H1 (cell line): ENCODE results near the gene TXLNB. TPM values are rescaled to one million over a fixed set of nuclear protein-coding genes. Genes with fewer than 3 reads are reported as not detected.

Experiments used
- CTCF ChIA-PET: fragments of 300-600 bp; sonication (Branson Sonifier 250); formaldehyde crosslinking; loops from one replicate; lab custom pipeline; 2021; ENCODE audit not compliant: partially characterized antibody; lab: Charles Lee
- POLR2A ChIA-PET: fragments of 300-600 bp; sonication (Branson Sonifier 250); formaldehyde crosslinking; loops from one replicate; lab custom pipeline; 2021; ENCODE audit warnings: inconsistent platforms; ENCODE audit not compliant: partially characterized antibody; lab: Charles Lee
- DNase-seq, 2 experiments: peaks; one replicate each; pipeline versions ENCODE4 v3.0.0 to v3.0.0-alpha.2; 2010 to 2022; ENCODE audit warnings: low spot score in 2 of 2, low read depth in 1 of 2, mixed read lengths in 1 of 2
- FAIRE-seq: peaks from 2 replicates; lab custom pipeline; 2011; peaks lifted over from hg19 to GRCh38; lab: Jason Lieb, UNC
- H2AFZ ChIP-seq: 2 replicates; pipeline ENCODE4 v1.8.1; 2012; ENCODE audit warnings: low read length, inconsistent platforms
- H2AK5ac ChIP-seq: 2 replicates; pipeline ENCODE4 v1.6.1; 2013; ENCODE audit warnings: low read depth, low read length
- H2BK120ac ChIP-seq: replicated peaks from 2 replicates; pipeline ENCODE3; 2013; ENCODE audit warnings: low read depth, low read length, inconsistent platforms
- H2BK12ac ChIP-seq: 2 replicates; pipeline ENCODE4 v1.6.1; 2013; ENCODE audit warnings: low read depth, low read length
- H2BK15ac ChIP-seq: 2 replicates; pipeline ENCODE4 v1.6.1; 2013; ENCODE audit warnings: low read length
- H2BK20ac ChIP-seq: 2 replicates; pipeline ENCODE4 v1.6.1; 2013; ENCODE audit warnings: low read length
- H2BK5ac ChIP-seq: 2 replicates; pipeline ENCODE4 v1.6.1; 2013; ENCODE audit warnings: low read depth, low read length
- H3K14ac ChIP-seq: 2 replicates; pipeline ENCODE4 v1.6.1; 2013; ENCODE audit warnings: inconsistent platforms; ENCODE audit not compliant: insufficient read length
- H3K18ac ChIP-seq: 2 replicates; pipeline ENCODE4 v1.6.1; 2013; ENCODE audit warnings: low read length; ENCODE audit errors: extremely low read depth
- H3K23ac ChIP-seq: 2 replicates; pipeline ENCODE4 v1.6.1; 2013; ENCODE audit warnings: inconsistent platforms; ENCODE audit not compliant: insufficient read length
- H3K23me2 ChIP-seq: 2 replicates; pipeline ENCODE4 v1.6.1; 2013; ENCODE audit warnings: low read depth, low read length
- H3K27ac ChIP-seq: 2 replicates; pipeline ENCODE4 v1.6.1; 2011; ENCODE audit warnings: low read depth, low read length, inconsistent platforms
- H3K27me3 ChIP-seq, 4 experiments: replicated peaks in 1 of 4; 1 replicate in 1 of 4; 2 replicates in 3 of 4; pipeline versions ENCODE4 v1.6.1 to v1.8.1; 2011 to 2013; ENCODE audit warnings: low read length in 3 of 4, mild to moderate bottlenecking in 3 of 4, inconsistent platforms in 2 of 4, mixed read lengths in 2 of 4, moderate library complexity in 1 of 4; ENCODE audit not compliant: control insufficient read depth in 3 of 4, insufficient read depth in 3 of 4; ENCODE audit errors: extremely low read depth in 1 of 4
- H3K36me3 ChIP-seq, 4 experiments: 2 replicates each; pipeline versions ENCODE4 v1.6.1 to v1.8.1; 2011 to 2013; ENCODE audit warnings: mild to moderate bottlenecking in 4 of 4, low read length in 3 of 4, moderate library complexity in 2 of 4, control low read depth in 1 of 4, inconsistent platforms in 1 of 4; ENCODE audit not compliant: insufficient read depth in 4 of 4, control insufficient read depth in 2 of 4
- H3K4ac ChIP-seq: replicated peaks from 2 replicates; pipeline ENCODE3; 2013; ENCODE audit warnings: low read length, low read depth, mixed read lengths, inconsistent platforms; ENCODE audit not compliant: insufficient read length
- H3K4me1 ChIP-seq, 4 experiments: replicated peaks in 1 of 4; 1 replicate in 1 of 4; 2 replicates in 3 of 4; pipeline versions ENCODE4 v1.6.1 to v1.8.1; 2011 to 2013; ENCODE audit warnings: low read length in 3 of 4, inconsistent platforms in 2 of 4, mixed read lengths in 1 of 4; ENCODE audit not compliant: insufficient read depth in 4 of 4, control insufficient read depth in 3 of 4
- H3K4me2 ChIP-seq, 2 experiments: 2 replicates each; pipeline versions ENCODE4 v1.6.1 to v1.8.1; 2011 to 2013; ENCODE audit warnings: low read depth in 2 of 2, low read length in 2 of 2, control low read depth in 1 of 2, inconsistent platforms in 1 of 2, mild to moderate bottlenecking in 1 of 2; ENCODE audit not compliant: insufficient read depth in 1 of 2
- H3K4me3 ChIP-seq, 4 experiments: fragments of 200-600, 300-600 bp in 1 of 4; sonication (generic), shearing (Covaris generic), sonication (Bioruptor Twin) in 1 of 4; 2 replicates each; pipeline versions ENCODE4 v1.5.1 to v1.8.1; 2011 to 2016; ENCODE audit warnings: low read length in 4 of 4, low read depth in 3 of 4, control low read depth in 2 of 4, inconsistent platforms in 2 of 4, mild to moderate bottlenecking in 2 of 4, mixed read lengths in 1 of 4, moderate library complexity in 1 of 4; ENCODE audit not compliant: insufficient read depth in 2 of 4; ENCODE audit errors: extremely low read depth in 1 of 4
- H3K56ac ChIP-seq: replicated peaks from 2 replicates; pipeline ENCODE3; 2013; ENCODE audit warnings: low read depth, mild to moderate bottlenecking, mixed read lengths, low read length, inconsistent platforms; ENCODE audit not compliant: insufficient read length
- H3K79me1 ChIP-seq: 2 replicates; pipeline ENCODE4 v1.6.1; 2013; ENCODE audit warnings: low read depth, low read length, control low read depth
- H3K79me2 ChIP-seq, 2 experiments: 2 replicates each; pipeline versions ENCODE4 v1.6.1 to v1.8.1; 2012 to 2013; ENCODE audit warnings: low read length in 2 of 2, mild to moderate bottlenecking in 2 of 2, inconsistent platforms in 1 of 2; ENCODE audit not compliant: insufficient read depth in 2 of 2, control insufficient read depth in 1 of 2
- H3K9ac ChIP-seq, 4 experiments: replicated peaks in 1 of 4; 1 replicate in 1 of 4; 2 replicates in 3 of 4; pipeline versions ENCODE4 v1.6.1 to v1.8.1; 2011 to 2013; ENCODE audit warnings: low read depth in 3 of 4, low read length in 3 of 4, control low read depth in 2 of 4, mild to moderate bottlenecking in 2 of 4, moderate library complexity in 2 of 4, inconsistent platforms in 1 of 4; ENCODE audit errors: extremely low read depth in 1 of 4
- H3K9me3 ChIP-seq, 2 experiments: 2 replicates each; pipeline versions ENCODE4 v1.6.1 to v1.8.1; 2012 to 2013; ENCODE audit warnings: mild to moderate bottlenecking in 2 of 2, moderate library complexity in 2 of 2, control low read depth in 1 of 2, inconsistent platforms in 1 of 2, low read depth in 1 of 2, low read length in 1 of 2, mixed read lengths in 1 of 2; ENCODE audit not compliant: insufficient read depth in 2 of 2
- H4K20me1 ChIP-seq, 2 experiments: replicated peaks in 1 of 2; 2 replicates each; pipeline versions ENCODE3 to v1.8.1; 2011 to 2013; ENCODE audit warnings: inconsistent platforms in 2 of 2, low read length in 2 of 2, mild to moderate bottlenecking in 1 of 2; ENCODE audit not compliant: insufficient read depth in 2 of 2, control insufficient read depth in 1 of 2
- H4K5ac ChIP-seq: 2 replicates; pipeline ENCODE4 v1.6.1; 2013; ENCODE audit warnings: low read length, low read depth, mixed read lengths, inconsistent platforms; ENCODE audit not compliant: insufficient read length
- H4K8ac ChIP-seq: 2 replicates; pipeline ENCODE4 v1.8.0; 2013; ENCODE audit warnings: mild to moderate bottlenecking, moderate library complexity, low read length, inconsistent platforms; ENCODE audit not compliant: insufficient read depth; ENCODE audit errors: extremely low read depth
- H4K91ac ChIP-seq: replicated peaks from 2 replicates; pipeline ENCODE3; 2013; ENCODE audit warnings: low read length, mixed read lengths, inconsistent platforms; ENCODE audit not compliant: insufficient read length
- E2F6 ChIP-seq: IDR thresholded peaks from 2 replicates; pipeline ENCODE4 v1.6.1; 2012; ENCODE audit warnings: inconsistent platforms
- HDAC2 ChIP-seq, 2 experiments: fragments of 300-600 bp in 1 of 2; sonication (generic) in 1 of 2; IDR thresholded peaks; 2 replicates each; pipeline ENCODE4 v1.6.1; 2011 to 2012; ENCODE audit warnings: low read depth in 2 of 2, low read length in 2 of 2, mild to moderate bottlenecking in 2 of 2, moderate library complexity in 2 of 2, borderline replicate concordance in 1 of 2, inconsistent platforms in 1 of 2
- NANOG ChIP-seq: IDR thresholded peaks from 2 replicates; pipeline ENCODE4 v1.6.1; 2011; ENCODE audit warnings: low read length, low read depth, mild to moderate bottlenecking, inconsistent platforms; ENCODE audit not compliant: insufficient read depth, poor library complexity, severe bottlenecking
- POU5F1 ChIP-seq: IDR thresholded peaks from 2 replicates; pipeline ENCODE4 v1.6.1; 2011; ENCODE audit warnings: low read depth, mild to moderate bottlenecking, low read length, moderate library complexity
- SP1 ChIP-seq: IDR thresholded peaks from 2 replicates; pipeline ENCODE4 v1.6.1; 2011; ENCODE audit warnings: low read depth, low read length
- SP4 ChIP-seq: IDR thresholded peaks from 2 replicates; pipeline ENCODE4 v1.6.1; 2012; ENCODE audit warnings: low read length, inconsistent platforms
- WGBS, 2 experiments: shearing (Covaris generic) in 1 of 2; methylation state at CpG; one replicate each; pipeline versions ENCODE4 v1.1.6 to v1.1.7; 2013 to 2015; ENCODE audit warnings: low lambda C conversion rate in 2 of 2, mixed read lengths in 2 of 2, inconsistent platforms in 1 of 2, low coverage in 1 of 2, missing lambda C conversion rate in 1 of 2; ENCODE audit not compliant: insufficient replicate concordance in 2 of 2, insufficient coverage in 1 of 2, insufficient read length in 1 of 2; ENCODE audit errors: extremely low coverage in 1 of 2, missing lambda C conversion rate in 1 of 2; 5-methylcytosine and 5-hydroxymethylcytosine counted together
- polyA plus RNA-seq, 7 experiments: library from polyadenylated mRNA; depleted of rRNA in 3 of 7; stranded (reverse) in 5 of 7; unstranded in 2 of 7; fragments of >200 nt in 5 of 7; fragments of 200-250 nt in 2 of 7; gene quantifications; 1 replicate in 5 of 7; 2 replicates in 1 of 7; 4 replicates in 1 of 7; pipeline versions ENCODE4 v1.2.1 to v1.2.3, GENCODE V29; 2011 to 2013; ENCODE audit warnings: missing spikeins in 2 of 7, mixed read lengths in 2 of 7
- total RNA-seq: library from RNA; stranded (reverse); fragmentation: NEBNext Ultra II Directional; extraction: Animal tissue kit (Norgen Biotek cat#: 25700); gene quantifications from 2 replicates; pipeline ENCODE4 v1.2.1, GENCODE V29; 2021

TXLNB gene
- total and polyA plus RNA-seq, 2 of the 8 experiments (the other 6 are each of a cell fraction or from before 2014, with no cell fraction given), result 0.05 to 0.17 TPM

- H3K27ac ChIP-seq, result no peak overlapping the region
- H2AFZ ChIP-seq, result no peak overlapping the region
- H2BK12ac ChIP-seq, result no peak overlapping the region
- H3K18ac ChIP-seq, result no peak overlapping the region
- H4K91ac ChIP-seq, result no peak overlapping the region
- no peak overlapping the region for H2BK20ac ChIP-seq
- no peak for TF ChIP-seq NANOG
- no peak for TF ChIP-seq SP4
- TF ChIP-seq HDAC2 (IDR thresholded peaks at IDR 0.05; ENCODE audit: borderline replicate concordance in 1 of 2, low read depth in 2 of 2, low read length in 2 of 2), result no peak
- TF ChIP-seq POU5F1, result no peak
- no peak for TF ChIP-seq SP1
- no peak for TF ChIP-seq E2F6
- TF ChIP-seq, all 59 proteins: peak for 0
- H3K79me1 ChIP-seq, result no peaks in the 10 kb centered on the region
- no peak overlapping the region for H3K56ac ChIP-seq
- H2AK5ac ChIP-seq, result no peak overlapping the region
- H4K8ac ChIP-seq, result no peak overlapping the region
- no peak overlapping the region for H3K4me2 ChIP-seq
- CTCF ChIA-PET, result interaction anchor here (0.6 to 2.3 kb wide), 4 partner anchors 79 to 1056 kb away, joined by 3 to 6 read pairs (median 4); no protein-coding TSS in a partner anchor
- no peaks in the 10 kb centered on the region for H3K9me3 ChIP-seq
- no peaks in the 10 kb centered on the region for H4K20me1 ChIP-seq
- no peak overlapping the region for H4K5ac ChIP-seq
- H3K14ac ChIP-seq, result no peak overlapping the region
- no peak for DNase-seq
- H3K4me1 ChIP-seq, result no peaks in the 10 kb centered on the region
- no peak overlapping the region for H2BK120ac ChIP-seq
- no peaks in the 10 kb centered on the region for H3K79me2 ChIP-seq
- POLR2A ChIA-PET, result no interaction called here
- FAIRE-seq, result no peak
- no peak overlapping the region for H2BK15ac ChIP-seq
- H3K9ac ChIP-seq, result no peak overlapping the region
- no peak overlapping the region for H3K4me3 ChIP-seq
- no peaks in the 10 kb centered on the region for H3K36me3 ChIP-seq
- H3K23me2 ChIP-seq, result no peaks in the 10 kb centered on the region
- H2BK5ac ChIP-seq, result no peak overlapping the region
- H3K27me3 ChIP-seq, result no peaks in the 10 kb centered on the region
- no peak overlapping the region for H3K4ac ChIP-seq
- no peak overlapping the region for H3K23ac ChIP-seq
- 91% methylated on average over 3 of the region's 3 CpGs; no CpG with 5 or more reads in 1 of the 2 experiments for WGBS, 2 experiments
Measured at GRCh38 chr6:139329224-139329623, 37.4 kb upstream of the TXLNB start.
